ENCODE results near the gene TPPP3.

TPPP3 gene

DNA sequence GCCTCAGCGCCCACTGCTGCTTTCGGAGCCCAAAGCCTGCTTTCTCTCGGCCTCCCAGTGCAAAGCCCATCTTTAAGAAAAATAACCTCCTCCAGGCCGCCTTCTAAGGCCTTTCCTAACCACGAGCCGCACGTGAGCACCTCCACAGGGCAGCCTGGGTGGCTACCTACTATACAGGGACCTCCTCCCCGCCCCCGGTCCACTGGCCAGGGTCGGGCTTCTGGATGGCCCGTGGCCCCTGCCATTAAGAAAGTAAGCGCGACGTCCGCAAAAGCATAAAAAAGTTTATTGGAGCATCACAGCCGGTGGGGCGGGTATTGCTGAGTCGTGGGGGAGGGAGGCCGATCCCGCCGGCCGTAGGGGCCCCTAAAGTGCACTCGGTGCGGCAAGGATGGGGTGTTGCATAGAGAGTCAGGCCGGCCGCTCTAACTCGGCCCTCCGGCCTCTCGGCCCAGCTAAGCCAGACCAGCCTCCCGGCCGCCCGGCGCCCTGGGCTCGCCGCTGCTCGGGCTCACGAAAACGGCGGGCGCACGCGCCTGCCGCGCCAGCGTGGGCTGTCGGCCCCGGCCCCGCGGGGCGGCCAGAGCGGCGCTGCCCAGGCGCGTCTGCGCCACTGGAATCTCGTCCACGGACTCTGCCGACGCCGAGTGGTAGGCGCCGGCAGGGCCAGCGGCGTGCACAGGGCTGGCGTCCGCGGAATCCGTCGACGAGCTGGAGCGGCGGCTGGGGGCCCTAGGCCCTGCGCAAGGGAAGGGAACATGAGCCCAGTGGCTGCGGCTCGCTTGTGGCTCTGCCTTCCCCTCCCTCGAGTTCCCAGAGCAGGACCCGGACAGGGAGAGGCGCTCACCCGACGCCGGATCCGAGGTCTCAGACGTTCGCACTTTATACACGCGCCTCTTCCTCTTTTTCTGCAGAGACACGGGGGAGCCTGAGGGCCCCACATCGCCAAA lies 1.1 kb upstream of the TPPP3 start:
- Histone ChIP-seq H3K27ac (peak overlapping the region in 1 of 2 donors; percentile 69), H3K4me3 (peak overlapping the region; percentile 68)
- DNase-seq (ENCODE audit: low spot score), result no peak
- TF ChIP-seq, protein P1, sequence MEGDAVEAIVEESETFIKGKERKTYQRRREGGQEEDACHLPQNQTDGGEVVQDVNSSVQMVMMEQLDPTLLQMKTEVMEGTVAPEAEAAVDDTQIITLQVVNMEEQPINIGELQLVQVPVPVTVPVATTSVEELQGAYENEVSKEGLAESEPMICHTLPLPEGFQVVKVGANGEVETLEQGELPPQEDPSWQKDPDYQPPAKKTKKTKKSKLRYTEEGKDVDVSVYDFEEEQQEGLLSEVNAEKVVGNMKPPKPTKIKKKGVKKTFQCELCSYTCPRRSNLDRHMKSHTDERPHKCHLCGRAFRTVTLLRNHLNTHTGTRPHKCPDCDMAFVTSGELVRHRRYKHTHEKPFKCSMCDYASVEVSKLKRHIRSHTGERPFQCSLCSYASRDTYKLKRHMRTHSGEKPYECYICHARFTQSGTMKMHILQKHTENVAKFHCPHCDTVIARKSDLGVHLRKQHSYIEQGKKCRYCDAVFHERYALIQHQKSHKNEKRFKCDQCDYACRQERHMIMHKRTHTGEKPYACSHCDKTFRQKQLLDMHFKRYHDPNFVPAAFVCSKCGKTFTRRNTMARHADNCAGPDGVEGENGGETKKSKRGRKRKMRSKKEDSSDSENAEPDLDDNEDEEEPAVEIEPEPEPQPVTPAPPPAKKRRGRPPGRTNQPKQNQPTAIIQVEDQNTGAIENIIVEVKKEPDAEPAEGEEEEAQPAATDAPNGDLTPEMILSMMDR (IDR thresholded peaks at IDR 0.05), result no peak

DNA sequence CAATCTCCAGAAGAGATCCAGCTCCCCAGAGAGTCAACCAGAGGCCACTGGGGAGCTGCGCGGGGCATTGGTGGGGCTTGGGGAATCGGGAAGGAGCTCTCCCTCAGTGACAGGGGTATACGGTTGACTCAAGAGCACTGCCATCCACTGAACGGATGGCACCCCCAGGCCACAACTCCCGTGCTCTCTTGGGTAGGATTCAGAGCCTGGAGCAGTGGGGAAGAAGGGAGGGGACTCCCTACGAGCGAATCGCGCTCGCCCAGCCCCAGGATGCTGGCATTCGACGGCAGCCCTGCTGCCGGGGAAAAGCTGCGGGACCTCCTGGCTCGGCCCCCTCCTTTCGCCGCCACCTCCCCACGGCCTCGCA lies 473 bp upstream of the TPPP3 start:
- H3K4me3 ChIP-seq, result peak overlapping the region; percentile 68
- peak overlapping the region in 1 of 2 donors; percentile 69 for H3K27ac ChIP-seq
- TF ChIP-seq, protein P1 (IDR thresholded peaks at IDR 0.05), result no peak
- DNase-seq (ENCODE audit: low spot score), result no peak

DNA sequence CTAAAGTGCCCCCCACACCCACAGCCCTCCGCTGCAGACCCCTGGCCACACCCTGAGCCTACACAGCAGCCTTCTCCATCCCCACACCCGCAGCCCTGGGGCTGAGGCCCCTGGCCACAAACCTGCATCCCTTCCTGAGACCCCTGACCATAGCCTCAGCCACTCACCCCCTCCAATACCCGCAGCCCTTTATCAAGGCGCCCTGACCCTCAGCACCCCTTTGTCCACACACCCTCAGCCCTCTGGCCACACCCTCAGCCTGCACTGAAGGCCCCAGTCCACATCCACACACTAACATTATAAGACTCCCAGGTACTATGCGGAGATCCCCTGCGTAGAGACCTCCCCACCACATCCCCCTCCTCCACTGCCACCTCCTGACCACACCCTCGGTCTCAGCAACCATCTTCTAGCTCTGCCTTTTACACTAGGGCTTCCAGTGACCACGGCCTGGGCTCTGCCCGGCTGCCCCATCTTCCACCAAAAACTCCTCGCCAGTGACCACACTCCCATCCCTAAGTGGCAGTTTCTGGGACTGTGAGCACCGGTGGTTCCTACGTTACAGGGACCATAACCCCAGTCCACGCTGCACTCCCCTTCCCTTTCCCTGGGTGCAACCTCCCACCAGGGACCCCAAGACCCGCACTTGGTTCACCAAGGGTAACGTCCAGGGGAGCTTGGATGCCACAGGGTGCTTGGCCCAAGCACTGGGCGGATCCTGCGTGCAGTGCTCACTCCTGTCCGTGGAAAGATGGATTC lies 818 bp downstream of the TPPP3 start:
- DNase-seq (ENCODE audit: low spot score), result no peak
- Histone ChIP-seq H3K4me3 (peak overlapping the region; percentile 68), H3K27ac (peak overlapping the region in 1 of 2 donors; percentile 74)
- TF ChIP-seq, protein P1 (IDR thresholded peaks at IDR 0.05), result no peak

DNA sequence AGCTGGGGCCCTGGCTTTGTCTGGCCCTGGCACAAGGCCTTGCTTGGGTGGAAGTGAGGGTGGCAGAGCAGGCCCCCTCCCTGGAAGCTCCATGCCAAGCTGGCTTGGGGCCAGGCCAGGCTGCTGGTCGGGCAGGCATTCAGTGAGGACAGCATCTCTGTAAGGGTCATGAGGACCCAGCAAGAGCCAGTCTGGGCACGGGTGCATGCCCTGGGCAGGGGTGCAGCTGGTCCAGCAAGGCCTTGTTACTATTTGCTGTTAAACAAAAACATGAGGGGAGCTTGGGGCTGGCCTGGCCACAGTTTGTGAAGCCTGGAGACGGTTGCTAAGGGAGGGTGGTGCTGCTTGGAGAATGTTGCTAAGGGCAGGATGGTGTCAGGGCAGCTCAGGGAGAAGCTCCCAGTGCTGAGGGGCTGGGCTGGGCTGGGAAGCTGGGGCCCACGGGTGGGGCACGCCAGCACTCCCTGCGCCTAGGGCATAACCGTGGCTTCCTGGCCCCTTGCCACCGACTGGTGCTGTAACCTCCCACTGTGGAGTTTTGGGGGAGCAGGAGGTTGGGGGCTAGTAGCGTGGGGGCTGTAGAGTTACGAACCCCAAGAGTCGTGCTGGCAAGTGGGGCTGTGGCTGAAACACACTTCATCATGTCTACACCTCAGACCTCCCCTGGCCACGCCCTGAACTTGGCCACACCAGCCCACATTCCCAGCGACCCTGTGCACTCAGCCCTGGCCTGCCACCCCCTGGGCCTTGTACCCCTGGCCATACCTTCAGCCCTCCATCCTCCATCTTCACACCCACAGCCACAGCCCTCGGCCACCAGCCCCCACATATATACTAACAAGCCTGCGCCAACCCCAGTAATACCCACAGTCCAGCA lies 1.6 kb downstream of the TPPP3 start:
- peak overlapping the region; percentile 68 for H3K4me3 ChIP-seq
- TF ChIP-seq, protein P1 (IDR thresholded peaks at IDR 0.05), result no peak
- peak overlapping the region in 1 of 2 donors; percentile 74 for H3K27ac ChIP-seq
- DNase-seq (ENCODE audit: low spot score), result no peak

DNA sequence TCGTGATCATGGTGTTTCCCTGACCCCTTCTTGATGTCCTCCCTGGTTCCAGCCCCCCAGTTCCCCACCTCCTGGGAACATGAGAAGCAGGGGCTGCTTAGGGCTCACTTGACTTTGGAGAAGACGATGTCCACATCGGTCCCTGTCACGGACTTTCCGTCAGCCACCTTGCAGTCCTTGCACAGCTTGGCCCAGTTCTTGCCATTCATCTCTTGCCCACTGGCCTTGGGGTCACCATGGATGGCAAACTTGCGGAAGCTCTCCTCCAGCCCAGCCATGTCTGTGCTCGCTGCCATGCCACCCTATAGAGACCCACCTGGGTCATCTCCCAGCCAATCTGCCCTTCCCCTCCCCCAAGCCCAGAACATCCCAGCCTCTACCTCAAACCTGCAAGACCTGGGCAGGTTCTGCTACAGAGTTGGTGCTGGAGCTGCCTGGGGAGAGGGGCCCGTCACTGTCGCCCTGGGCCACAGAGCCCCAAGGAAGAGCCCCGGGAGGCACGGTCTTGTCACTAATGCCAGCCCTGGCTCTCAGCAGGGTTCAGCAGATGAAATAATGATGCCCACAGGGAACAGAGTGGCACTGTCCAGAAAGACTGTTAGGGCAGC lies 2.4 kb downstream of the TPPP3 start:
- DNase-seq (ENCODE audit: low spot score), result no peak

More for the DNA sequence above, 2.4 kb downstream of the TPPP3 start:
- H3K4me3 ChIP-seq, result no peak overlapping the region
- TF ChIP-seq, protein P1 (IDR thresholded peaks at IDR 0.05), result no peak
- H3K27ac ChIP-seq, result no peak overlapping the region

Data from coronary artery (tissue), 2 donors.